ENCODE data around the gene CDAN1. TPM values are rescaled to one million over a fixed set of nuclear protein-coding genes. Genes with fewer than 3 reads are reported as not detected.

The CDAN1 gene
- total RNA-seq, 1 experiment from 2014 or later = 9.5 TPM

DNA sequence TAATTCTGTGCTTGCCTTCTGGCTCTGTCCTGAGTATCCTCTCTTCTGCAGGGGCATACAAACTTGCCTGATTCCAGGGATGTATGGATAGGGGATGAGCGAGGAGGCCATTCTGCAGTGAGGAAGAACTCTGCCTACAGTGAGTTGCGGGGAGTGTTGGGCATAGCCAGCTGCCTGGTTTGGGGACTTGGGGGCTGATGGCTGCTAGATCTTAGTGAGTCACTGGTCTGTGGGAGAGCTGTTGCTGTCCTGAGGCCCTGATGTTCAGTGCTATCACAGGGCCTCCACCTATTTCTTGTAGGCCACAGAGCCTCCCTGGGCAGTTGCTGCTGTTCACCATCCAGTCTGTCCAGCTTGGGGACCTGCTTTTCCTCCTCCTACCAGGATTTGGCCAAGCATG lies 20.3 kb downstream of the CDAN1 start:
- H3K4me3 Mint-ChIP-seq (ENCODE audit: unreplicated experiment) = no peak overlapping the region
- H3K27ac Mint-ChIP-seq (ENCODE audit: low read depth, unreplicated experiment) = no peak overlapping the region
- ChIA-PET CTCF (interaction anchor here (0.6 to 1.9 kb wide), 7 partner anchors 11 to 350 kb away, joined by 3 to 10 read pairs (median 3); no protein-coding TSS in a partner anchor), POLR2A (no interaction called here)
- BruUV-seq (replicated peaks) = no TSS peak
- no peaks in the 10 kb centered on the region for H3K27me3 Mint-ChIP-seq (ENCODE audit: insufficient read depth, unreplicated experiment)
- no peaks in the 10 kb centered on the region for H3K4me1 Mint-ChIP-seq (ENCODE audit: insufficient read depth, unreplicated experiment)
- H3K9me3 Mint-ChIP-seq (ENCODE audit: unreplicated experiment) = no peaks in the 10 kb centered on the region
- peaks cover 8% of the 10 kb centered on the region for H3K36me3 Mint-ChIP-seq (ENCODE audit: insufficient read depth, unreplicated experiment)
- intact Hi-C loops (cut with micrococcal nuclease) = no loop called here
- TF ChIP-seq, protein P1, sequence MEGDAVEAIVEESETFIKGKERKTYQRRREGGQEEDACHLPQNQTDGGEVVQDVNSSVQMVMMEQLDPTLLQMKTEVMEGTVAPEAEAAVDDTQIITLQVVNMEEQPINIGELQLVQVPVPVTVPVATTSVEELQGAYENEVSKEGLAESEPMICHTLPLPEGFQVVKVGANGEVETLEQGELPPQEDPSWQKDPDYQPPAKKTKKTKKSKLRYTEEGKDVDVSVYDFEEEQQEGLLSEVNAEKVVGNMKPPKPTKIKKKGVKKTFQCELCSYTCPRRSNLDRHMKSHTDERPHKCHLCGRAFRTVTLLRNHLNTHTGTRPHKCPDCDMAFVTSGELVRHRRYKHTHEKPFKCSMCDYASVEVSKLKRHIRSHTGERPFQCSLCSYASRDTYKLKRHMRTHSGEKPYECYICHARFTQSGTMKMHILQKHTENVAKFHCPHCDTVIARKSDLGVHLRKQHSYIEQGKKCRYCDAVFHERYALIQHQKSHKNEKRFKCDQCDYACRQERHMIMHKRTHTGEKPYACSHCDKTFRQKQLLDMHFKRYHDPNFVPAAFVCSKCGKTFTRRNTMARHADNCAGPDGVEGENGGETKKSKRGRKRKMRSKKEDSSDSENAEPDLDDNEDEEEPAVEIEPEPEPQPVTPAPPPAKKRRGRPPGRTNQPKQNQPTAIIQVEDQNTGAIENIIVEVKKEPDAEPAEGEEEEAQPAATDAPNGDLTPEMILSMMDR (IDR thresholded peaks at IDR 0.05; ENCODE audit: unreplicated experiment) = no peak
- DNase-seq (ENCODE audit: unreplicated experiment) = no peak

DNA sequence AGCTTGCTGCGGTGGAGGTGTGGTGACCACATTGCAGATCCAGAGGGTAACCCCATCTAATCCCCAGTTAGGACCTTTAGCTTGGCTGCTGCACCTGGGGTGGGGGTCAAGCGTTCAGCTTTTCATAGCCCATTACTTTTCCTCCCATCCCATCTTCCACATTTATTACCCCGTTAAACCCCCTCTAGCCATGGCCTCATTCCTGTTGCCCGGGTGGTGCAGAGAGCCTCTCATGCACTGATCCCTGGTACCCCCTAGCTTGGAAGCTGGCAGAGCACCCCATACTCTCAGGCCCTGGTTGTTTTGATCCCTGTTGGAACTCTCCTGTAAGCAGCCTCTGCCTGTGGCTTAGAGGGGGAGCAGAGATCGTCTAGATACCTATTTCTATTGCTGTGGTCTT lies 20.8 kb downstream of the CDAN1 start:
- BruUV-seq (replicated peaks) = no TSS peak
- no peak for DNase-seq (ENCODE audit: unreplicated experiment)
- ChIA-PET POLR2A (no interaction called here), CTCF (interaction anchor here (0.6 to 1.9 kb wide), 3 partner anchors 11 to 351 kb away, joined by 3 to 5 read pairs (median 3); no protein-coding TSS in a partner anchor)
- intact Hi-C loops (cut with micrococcal nuclease) = no loop called here
- Mint-ChIP-seq H3K4me1 (ENCODE audit: insufficient read depth, unreplicated experiment) (no peaks in the 10 kb centered on the region), H3K9me3 (ENCODE audit: unreplicated experiment) (no peaks in the 10 kb centered on the region), H3K27ac (ENCODE audit: low read depth, unreplicated experiment) (no peak overlapping the region), H3K27me3 (ENCODE audit: insufficient read depth, unreplicated experiment) (no peaks in the 10 kb centered on the region), H3K4me3 (ENCODE audit: unreplicated experiment) (no peak overlapping the region), H3K36me3 (ENCODE audit: insufficient read depth, unreplicated experiment) (peaks cover 8% of the 10 kb centered on the region)
- TF ChIP-seq, protein P1 (IDR thresholded peaks at IDR 0.05; ENCODE audit: unreplicated experiment) = no peak

DNA sequence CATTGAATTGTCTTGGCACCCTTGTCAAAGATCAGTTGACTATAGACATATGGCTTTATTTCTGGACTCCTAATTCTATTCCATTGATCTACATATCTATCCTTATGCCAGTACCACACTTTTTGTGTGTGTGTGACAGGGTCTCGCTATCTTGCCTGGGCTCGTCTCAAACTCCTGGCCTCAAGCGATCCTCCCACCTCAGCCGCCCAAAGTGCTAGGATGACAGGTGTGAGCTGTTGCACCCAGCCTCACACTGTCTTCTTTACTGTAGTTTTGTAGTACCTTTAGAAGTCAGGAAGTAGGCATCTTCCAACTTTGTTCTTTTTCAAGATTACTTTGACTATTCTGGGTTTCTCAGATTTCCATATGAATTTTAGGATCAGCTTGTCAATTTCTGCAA lies 24.3 kb downstream of the CDAN1 start:
- H3K27ac Mint-ChIP-seq (ENCODE audit: low read depth, unreplicated experiment) = no peak overlapping the region
- CTCF ChIA-PET = no interaction called here
- no peaks in the 10 kb centered on the region for H3K4me1 Mint-ChIP-seq (ENCODE audit: insufficient read depth, unreplicated experiment)
- no peaks in the 10 kb centered on the region for H3K27me3 Mint-ChIP-seq (ENCODE audit: insufficient read depth, unreplicated experiment)
- no peak for DNase-seq (ENCODE audit: unreplicated experiment)
- no peaks in the 10 kb centered on the region for H3K36me3 Mint-ChIP-seq (ENCODE audit: insufficient read depth, unreplicated experiment)
- intact Hi-C loops (cut with micrococcal nuclease) = no loop called here
- TF ChIP-seq, protein P1 (IDR thresholded peaks at IDR 0.05; ENCODE audit: unreplicated experiment) = no peak
- no peaks in the 10 kb centered on the region for H3K9me3 Mint-ChIP-seq (ENCODE audit: unreplicated experiment)
- POLR2A ChIA-PET = interaction anchor here (2.1 kb wide), 1 partner anchor 10 kb away, joined by 6 read pairs; no protein-coding TSS in a partner anchor
- no TSS peak for BruUV-seq (replicated peaks)
- no peak overlapping the region for H3K4me3 Mint-ChIP-seq (ENCODE audit: unreplicated experiment)

DNA sequence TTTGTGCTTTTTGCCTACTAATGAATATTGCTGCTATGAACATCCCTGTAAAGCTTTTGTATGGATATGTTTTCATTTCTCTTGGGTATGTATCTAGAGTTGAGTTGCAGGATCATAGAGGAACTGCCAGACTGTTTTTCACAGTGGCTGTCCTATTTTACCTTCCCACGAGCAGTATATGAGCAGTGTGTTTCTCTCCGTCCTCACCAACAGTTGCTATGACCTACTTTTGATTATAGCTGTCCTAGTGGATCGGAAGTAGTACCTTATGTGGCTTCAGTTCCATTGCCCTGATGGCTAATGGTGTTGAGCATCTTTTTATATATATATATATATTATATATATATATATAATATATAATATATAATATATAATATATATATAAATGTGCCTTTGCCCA lies 25.2 kb downstream of the CDAN1 start:
- ChIA-PET POLR2A (interaction anchor here (0.6 to 2.1 kb wide), 3 partner anchors 9 to 1995 kb away, joined by 3 to 6 read pairs (median 3); no protein-coding TSS in a partner anchor), CTCF (no interaction called here)
- BruUV-seq (replicated peaks) = no TSS peak
- Mint-ChIP-seq H3K27ac (ENCODE audit: low read depth, unreplicated experiment) (no peak overlapping the region), H3K9me3 (ENCODE audit: unreplicated experiment) (no peaks in the 10 kb centered on the region), H3K4me1 (ENCODE audit: insufficient read depth, unreplicated experiment) (peaks cover 6% of the 10 kb centered on the region), H3K27me3 (ENCODE audit: insufficient read depth, unreplicated experiment) (no peaks in the 10 kb centered on the region), H3K36me3 (ENCODE audit: insufficient read depth, unreplicated experiment) (no peaks in the 10 kb centered on the region), H3K4me3 (ENCODE audit: unreplicated experiment) (no peak overlapping the region)
- intact Hi-C loops (cut with micrococcal nuclease) = no loop called here
- TF ChIP-seq, protein P1 (IDR thresholded peaks at IDR 0.05; ENCODE audit: unreplicated experiment) = no peak
- DNase-seq (ENCODE audit: unreplicated experiment) = no peak
